Tibial artery (tissue), 4 donors: ENCODE measurements around the gene CRB3.

Source experiments
- DNase-seq, 2 donors: peaks; one replicate each; pipeline ENCODE4 v3.0.0-alpha.2; 2019
- H3K27ac ChIP-seq, 2 donors: fragments of 200-600 bp; sonication (generic) in 1 of 2; 1 replicate in 1 of 2; 2 replicates in 1 of 2; pipeline ENCODE4 v1.5.1; 2018 to 2019; ENCODE audit warnings: mild to moderate bottlenecking in 1 of 2
- H3K27me3 ChIP-seq, 2 donors: fragments of 200-600 bp; sonication (generic) in 1 of 2; one replicate each; pipeline versions ENCODE4 v1.5.1 to v1.6.0; 2016 to 2019
- H3K36me3 ChIP-seq, 3 donors: fragments of 200-600 bp; sonication (generic) in 2 of 3; one replicate each; pipeline ENCODE4 v1.5.1; 2016 to 2019; ENCODE audit warnings: mild to moderate bottlenecking in 2 of 3
- H3K4me1 ChIP-seq, 4 donors: fragments of 200-600 bp; sonication (generic) in 2 of 4; 1 replicate in 3 of 4; 2 replicates in 1 of 4; pipeline ENCODE4 v1.5.1; 2016 to 2019
- H3K4me3 ChIP-seq, 2 donors: fragments of 200-600 bp; sonication (generic) in 1 of 2; 1 replicate in 1 of 2; 2 replicates in 1 of 2; pipeline ENCODE4 v1.5.1; 2018 to 2019; ENCODE audit warnings: mild to moderate bottlenecking in 2 of 2
- H3K9me3 ChIP-seq, 3 donors: fragments of 200-600 bp; sonication (generic) in 1 of 3; one replicate each; pipeline ENCODE4 v1.5.1; 2016 to 2019
- intact Hi-C: fragments of 100-400 bp; cut with DNase I; formaldehyde crosslinking; loops from one replicate; pipeline ENCODE4 v1.15.0; 2023; ENCODE audit warnings: low total_unique reads
- TF ChIP-seq, protein P1 (sequence below), 2 experiments: fragments of 200-600 bp in 1 of 2; fragments of 450-650 bp in 1 of 2; IDR thresholded peaks; one replicate each; pipeline ENCODE4 v1.5.1; 2017 to 2019; ENCODE audit warnings: antibody characterized with exemption in 2 of 2, mild to moderate bottlenecking in 1 of 2, moderate library complexity in 1 of 2

The CRB3 gene

DNA sequence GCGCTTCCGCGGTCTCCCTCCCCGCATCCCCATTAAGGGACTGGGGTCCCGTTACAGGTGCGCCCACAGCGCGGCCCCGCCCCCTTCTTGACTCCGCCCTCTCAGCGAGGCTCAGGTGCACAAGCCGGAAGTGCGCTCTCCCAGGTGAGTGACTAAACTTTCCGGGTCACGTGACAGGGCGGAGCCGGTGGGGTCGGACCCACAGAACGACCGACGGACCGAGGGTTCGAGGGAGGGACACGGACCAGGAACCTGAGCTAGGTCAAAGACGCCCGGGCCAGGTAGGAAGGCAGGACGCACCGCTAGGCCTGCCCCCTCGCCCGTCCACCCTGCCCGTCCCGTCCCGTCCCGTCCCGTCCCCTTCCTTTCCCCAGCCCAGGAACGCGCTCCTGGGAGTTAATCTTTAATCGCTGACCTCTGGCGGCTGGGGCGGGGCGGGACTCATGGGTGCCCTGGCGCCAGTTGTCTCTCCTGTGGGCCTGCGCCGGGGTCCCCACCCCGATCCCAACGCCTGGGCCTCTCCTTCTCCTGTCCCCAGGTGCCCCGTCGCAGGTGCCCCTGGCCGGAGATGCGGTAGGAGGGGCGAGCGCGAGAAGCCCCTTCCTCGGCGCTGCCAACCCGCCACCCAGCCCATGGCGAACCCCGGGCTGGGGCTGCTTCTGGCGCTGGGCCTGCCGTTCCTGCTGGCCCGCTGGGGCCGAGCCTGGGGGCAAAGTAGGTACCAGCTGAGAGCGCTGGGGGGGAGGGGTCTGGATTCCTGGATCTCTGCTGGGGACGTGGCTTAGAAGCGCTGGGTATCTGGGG lies at the start of gene CRB3:
Gene CRB3, plus strand, starts transcription at position 202 of the 804 bp plus-strand sequence. Its CDS starts 431 bp downstream, at position 633.
- DNase-seq, result no peak
- Histone ChIP-seq H3K4me1 (peaks cover 0 to 16% (median 6%) of the 10 kb centered on the region in 4 donors), H3K9me3 (no peaks in the 10 kb centered on the region), H3K36me3 (peaks cover 0 to 7% (median 0%) of the 10 kb centered on the region in 3 donors), H3K27ac (no peak within 1 kb of the TSS), H3K27me3 (peaks cover 0 to 25% of the 10 kb centered on the region in 2 donors), H3K4me3 (no peak within 1 kb of the TSS)
- TF ChIP-seq, protein P1, sequence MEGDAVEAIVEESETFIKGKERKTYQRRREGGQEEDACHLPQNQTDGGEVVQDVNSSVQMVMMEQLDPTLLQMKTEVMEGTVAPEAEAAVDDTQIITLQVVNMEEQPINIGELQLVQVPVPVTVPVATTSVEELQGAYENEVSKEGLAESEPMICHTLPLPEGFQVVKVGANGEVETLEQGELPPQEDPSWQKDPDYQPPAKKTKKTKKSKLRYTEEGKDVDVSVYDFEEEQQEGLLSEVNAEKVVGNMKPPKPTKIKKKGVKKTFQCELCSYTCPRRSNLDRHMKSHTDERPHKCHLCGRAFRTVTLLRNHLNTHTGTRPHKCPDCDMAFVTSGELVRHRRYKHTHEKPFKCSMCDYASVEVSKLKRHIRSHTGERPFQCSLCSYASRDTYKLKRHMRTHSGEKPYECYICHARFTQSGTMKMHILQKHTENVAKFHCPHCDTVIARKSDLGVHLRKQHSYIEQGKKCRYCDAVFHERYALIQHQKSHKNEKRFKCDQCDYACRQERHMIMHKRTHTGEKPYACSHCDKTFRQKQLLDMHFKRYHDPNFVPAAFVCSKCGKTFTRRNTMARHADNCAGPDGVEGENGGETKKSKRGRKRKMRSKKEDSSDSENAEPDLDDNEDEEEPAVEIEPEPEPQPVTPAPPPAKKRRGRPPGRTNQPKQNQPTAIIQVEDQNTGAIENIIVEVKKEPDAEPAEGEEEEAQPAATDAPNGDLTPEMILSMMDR (IDR thresholded peaks at IDR 0.05), result no peak
- intact Hi-C loops, result no loop called here

GRCh38 chr19:6414793-6415590 lies 49.1 kb upstream of the CRB3 start:
- Histone ChIP-seq H3K4me3 (no peak overlapping the region), H3K27ac (no peak overlapping the region), H3K4me1 (no peaks in the 10 kb centered on the region), H3K36me3 (peaks cover 55 to 68% (median 62%) of the 10 kb centered on the region in 3 donors), H3K9me3 (no peaks in the 10 kb centered on the region), H3K27me3 (no peaks in the 10 kb centered on the region)
- TF ChIP-seq, protein P1 (IDR thresholded peaks at IDR 0.05), result no peak
- intact Hi-C loops, result no loop called here
- DNase-seq, result no peak

- intact Hi-C loops, result no loop called here
- DNase-seq, result no peak
- H3K27me3 ChIP-seq, result no peaks in the 10 kb centered on the region
- H3K9me3 ChIP-seq, result no peaks in the 10 kb centered on the region
- no peak overlapping the region for H3K4me3 ChIP-seq
- H3K4me1 ChIP-seq, result no peaks in the 10 kb centered on the region
- no peak overlapping the region for H3K27ac ChIP-seq
- TF ChIP-seq, protein P1 (IDR thresholded peaks at IDR 0.05), result no peak
- peaks cover 60 to 74% (median 69%) of the 10 kb centered on the region in 3 donors for H3K36me3 ChIP-seq
Measured at GRCh38 chr19:6415591-6416190, 48.4 kb upstream of the CRB3 start.

DNA sequence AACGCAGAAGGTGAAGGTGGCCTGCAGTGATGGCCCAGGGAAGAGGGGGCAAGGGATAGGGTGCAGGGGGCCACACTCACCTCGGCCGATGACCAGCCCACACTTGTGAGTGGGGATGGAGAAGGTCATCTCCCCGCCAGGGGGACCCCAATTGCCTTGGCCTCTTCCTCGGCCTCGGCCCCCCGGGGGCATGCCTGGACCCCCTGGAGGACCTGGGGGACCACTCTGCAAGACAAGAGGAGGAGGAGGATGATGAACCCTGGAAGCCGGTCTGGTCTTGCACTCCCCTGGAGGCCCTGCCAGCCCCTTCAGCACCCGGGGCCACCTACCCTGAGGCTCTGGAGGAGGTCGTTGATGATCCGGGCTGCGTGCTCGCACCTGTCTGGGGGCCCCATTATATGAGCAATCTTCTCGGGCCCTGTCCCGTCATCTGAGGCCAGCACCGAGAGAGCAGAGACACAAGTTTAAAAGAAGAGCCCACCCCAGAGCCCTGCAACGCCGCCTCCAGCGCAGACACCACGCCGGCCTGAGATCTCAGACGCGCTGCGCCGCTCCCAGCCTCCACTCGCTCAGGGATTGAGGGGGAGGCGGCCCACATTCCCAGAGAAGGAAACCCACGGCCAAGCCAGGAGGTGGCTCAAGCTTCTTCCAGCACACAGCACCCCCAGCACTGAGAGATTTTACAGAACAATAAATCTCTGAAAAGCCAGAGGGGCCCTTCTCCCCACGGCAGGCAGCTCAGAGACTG lies 47.2 kb upstream of the CRB3 start:
- intact Hi-C loops, result no loop called here
- no peak overlapping the region for H3K4me3 ChIP-seq
- H3K9me3 ChIP-seq, result no peaks in the 10 kb centered on the region
- H3K36me3 ChIP-seq, result peaks cover 60 to 86% (median 81%) of the 10 kb centered on the region in 3 donors
- TF ChIP-seq, protein P1 (IDR thresholded peaks at IDR 0.05), result no peak
- H3K27ac ChIP-seq, result no peak overlapping the region
- no peaks in the 10 kb centered on the region for H3K27me3 ChIP-seq
- DNase-seq, result no peak
- H3K4me1 ChIP-seq, result peaks cover 0 to 9% (median 5%) of the 10 kb centered on the region in 4 donors
